Mesenchymal stem cell (in vitro differentiated cells and primary cell): ENCODE measurements around the gene BBIP1.
A peak's percentile ranks its signal among the peaks of the same experiment; 100 is the strongest.

Experiments used
- DNase-seq: peaks from one replicate; pipeline ENCODE4 v3.0.0-alpha.2; 2013
- H2AFZ ChIP-seq: one replicate; pipeline ENCODE4 v1.6.1; 2013; ENCODE audit warnings: low read depth, mild to moderate bottlenecking, control low read depth, inconsistent platforms, low read length, moderate library complexity
- H2AK5ac ChIP-seq: 2 replicates; pipeline ENCODE4 v1.6.1; 2013; ENCODE audit warnings: low read length, moderate library complexity, mild to moderate bottlenecking, inconsistent platforms; ENCODE audit not compliant: severe bottlenecking
- H2BK120ac ChIP-seq: one replicate; pipeline ENCODE4 v1.6.1; 2013; ENCODE audit warnings: low read depth, mild to moderate bottlenecking, inconsistent platforms, low read length, moderate library complexity
- H2BK12ac ChIP-seq, 2 experiments: one replicate each; pipeline ENCODE4 v1.6.1; 2013; ENCODE audit warnings: inconsistent platforms in 2 of 2, low read length in 2 of 2, mild to moderate bottlenecking in 2 of 2, moderate library complexity in 2 of 2, control low read depth in 1 of 2
- H2BK15ac ChIP-seq: one replicate; pipeline ENCODE4 v1.6.1; 2013; ENCODE audit warnings: mild to moderate bottlenecking, low read depth, inconsistent platforms; ENCODE audit not compliant: poor library complexity, severe bottlenecking
- H2BK5ac ChIP-seq: 2 replicates; pipeline ENCODE4 v1.6.1; 2013; ENCODE audit warnings: low read depth, mild to moderate bottlenecking, low read length, control low read depth, inconsistent platforms; ENCODE audit not compliant: poor library complexity, severe bottlenecking
- H3K14ac ChIP-seq, 2 experiments: one replicate each; pipeline ENCODE4 v1.6.1; 2013; ENCODE audit warnings: inconsistent platforms in 2 of 2, low read length in 2 of 2, control low read depth in 1 of 2, mild to moderate bottlenecking in 1 of 2, moderate library complexity in 1 of 2
- H3K18ac ChIP-seq, 2 experiments: one replicate each; pipeline ENCODE4 v1.6.1; 2013; ENCODE audit warnings: inconsistent platforms in 2 of 2, low read length in 2 of 2, control low read depth in 1 of 2, low read depth in 1 of 2, mild to moderate bottlenecking in 1 of 2
- H3K23ac ChIP-seq, 2 experiments: one replicate each; pipeline ENCODE4 v1.6.1; 2013; ENCODE audit warnings: inconsistent platforms in 2 of 2, low read length in 2 of 2, mild to moderate bottlenecking in 2 of 2, moderate library complexity in 2 of 2, control low read depth in 1 of 2
- H3K27ac ChIP-seq: 2 replicates; pipeline ENCODE4 v1.5.1; 2013; ENCODE audit warnings: mild to moderate bottlenecking, moderate library complexity, low read length, control low read depth, inconsistent platforms; ENCODE audit not compliant: poor library complexity, severe bottlenecking
- H3K27me3 ChIP-seq, 2 experiments: 2 replicates each; pipeline versions ENCODE4 v1.6.1 to v1.7.0; 2013; ENCODE audit warnings: low read length in 2 of 2, mild to moderate bottlenecking in 2 of 2, moderate library complexity in 2 of 2, control low read depth in 1 of 2, inconsistent platforms in 1 of 2; ENCODE audit not compliant: control insufficient read depth in 1 of 2, insufficient read depth in 1 of 2
- H3K36me3 ChIP-seq, 2 experiments: 2 replicates each; pipeline versions ENCODE4 v1.6.1 to v1.7.0; 2013; ENCODE audit warnings: low read length in 2 of 2, control low read depth in 1 of 2, inconsistent platforms in 1 of 2, low read depth in 1 of 2, mild to moderate bottlenecking in 1 of 2; ENCODE audit not compliant: insufficient read depth in 2 of 2, control insufficient read depth in 1 of 2
- H3K4ac ChIP-seq, 2 experiments: one replicate each; pipeline ENCODE4 v1.6.1; 2013; ENCODE audit warnings: inconsistent platforms in 2 of 2, low read length in 2 of 2, mild to moderate bottlenecking in 2 of 2, moderate library complexity in 2 of 2, control low read depth in 1 of 2, low read depth in 1 of 2
- H3K4me1 ChIP-seq: 2 replicates; pipeline ENCODE4 v1.6.1; 2013; ENCODE audit warnings: low read depth, low read length, control low read depth; ENCODE audit not compliant: control insufficient read depth, insufficient read depth
- H3K4me2 ChIP-seq: 2 replicates; pipeline ENCODE4 v1.6.1; 2013; ENCODE audit warnings: low read length, mild to moderate bottlenecking, inconsistent platforms; ENCODE audit not compliant: poor library complexity, severe bottlenecking
- H3K4me3 ChIP-seq, 2 experiments: 2 replicates each; pipeline versions ENCODE4 v1.5.1 to v1.7.0; 2013; ENCODE audit warnings: low read length in 2 of 2, mild to moderate bottlenecking in 2 of 2, control low read depth in 1 of 2, low read depth in 1 of 2; ENCODE audit not compliant: insufficient read depth in 1 of 2
- H3K79me1 ChIP-seq: replicated peaks from 2 replicates; pipeline ENCODE4 v1.6.1; 2013; ENCODE audit warnings: mild to moderate bottlenecking, control low read depth, low read length, inconsistent platforms; ENCODE audit not compliant: poor library complexity, severe bottlenecking
- H3K9ac ChIP-seq: 2 replicates; pipeline ENCODE4 v1.7.0; 2013; ENCODE audit warnings: mild to moderate bottlenecking, low read length, moderate library complexity
- H3K9me3 ChIP-seq: 2 replicates; pipeline ENCODE4 v1.7.0; 2013; ENCODE audit warnings: mild to moderate bottlenecking, low read length; ENCODE audit not compliant: control insufficient read depth
- H4K8ac ChIP-seq: one replicate; pipeline ENCODE4 v1.6.1; 2013; ENCODE audit warnings: inconsistent platforms, mild to moderate bottlenecking, low read length, moderate library complexity
- H4K91ac ChIP-seq: one replicate; pipeline ENCODE4 v1.6.1; 2013; ENCODE audit warnings: mild to moderate bottlenecking, low read length, inconsistent platforms
- WGBS: methylation state at CpG from one replicate; pipeline ENCODE4 v1.1.7; 2013; ENCODE audit warnings: mixed read lengths; 5-methylcytosine and 5-hydroxymethylcytosine counted together

Gene BBIP1

GRCh38 chr10:110923856-110924493, 5.0 kb upstream of the BBIP1 start:
- Histone ChIP-seq H3K9me3 (no peaks in the 10 kb centered on the region), H3K18ac (no peak overlapping the region)
- 96% methylated on average over 1 of the region's 2 CpGs for WGBS

GRCh38 chr10:110919971-110920881, 1.2 kb upstream of the BBIP1 start:
- Histone ChIP-seq H3K18ac (peak overlapping the region; percentile 54 to 94), H3K4ac (peak overlapping the region in 1 of 2 experiments; percentile 60), H3K27ac (peak overlapping the region; percentile 69), H4K8ac (no peak overlapping the region), H3K27me3 (no peaks in the 10 kb centered on the region), H3K4me3 (peak overlapping the region; percentile 78 to 99), H2AFZ (no peak overlapping the region), H3K23ac (no peak overlapping the region), H2BK5ac (no peak overlapping the region), H2BK120ac (peak overlapping the region; percentile 73), H3K4me2 (peak overlapping the region; percentile 64), H2BK15ac (peak overlapping the region; percentile 95), H3K79me1 (peaks cover 2% of the 10 kb centered on the region), H2AK5ac (peak overlapping the region; percentile 9), H3K9me3 (no peaks in the 10 kb centered on the region), H3K14ac (peak overlapping the region in 1 of 2 experiments; percentile 94), H3K36me3 (no peaks in the 10 kb centered on the region), H4K91ac (no peak overlapping the region), H3K4me1 (peaks cover 3% of the 10 kb centered on the region), H2BK12ac (no peak overlapping the region), H3K9ac (peak overlapping the region; percentile 97)
- DNase-seq = peak; percentile 67
- 3% methylated on average over 29 of the region's 44 CpGs for WGBS

More at GRCh38 chr10:110923856-110924493, 5.0 kb upstream of the BBIP1 start:
- Histone ChIP-seq H2BK5ac (no peak overlapping the region), H3K4ac (no peak overlapping the region), H2BK120ac (no peak overlapping the region), H4K91ac (no peak overlapping the region), H3K4me1 (peaks cover 2% of the 10 kb centered on the region), H2AK5ac (no peak overlapping the region), H2BK15ac (no peak overlapping the region), H3K23ac (no peak overlapping the region), H3K79me1 (peaks cover 1% of the 10 kb centered on the region), H3K9ac (no peak overlapping the region), H3K4me3 (no peak overlapping the region), H3K4me2 (no peak overlapping the region), H2BK12ac (no peak overlapping the region), H2AFZ (no peak overlapping the region), H3K14ac (no peak overlapping the region), H4K8ac (no peak overlapping the region), H3K27ac (peak overlapping the region; percentile 51), H3K36me3 (no peaks in the 10 kb centered on the region), H3K27me3 (no peaks in the 10 kb centered on the region)
- DNase-seq = peak; percentile 14

GRCh38 chr10:110919349-110919931, 460 bp upstream of the BBIP1 start, which contains the start of gene SHOC2:
Gene SHOC2, plus strand, starts transcription at chr10:110919604. Its CDS starts 44,755 bp downstream, at chr10:110964359.
- peak within 1 kb of the TSS; percentile 95 for H2BK15ac ChIP-seq
- H3K9me3 ChIP-seq = no peaks in the 10 kb centered on the region
- H3K79me1 ChIP-seq = peaks cover 2% of the 10 kb centered on the region
- peak within 1 kb of the TSS; percentile 64 for H3K4me2 ChIP-seq
- H3K4me3 ChIP-seq = peak within 1 kb of the TSS; percentile 78 to 99
- peak within 1 kb of the TSS; percentile 97 for H2BK5ac ChIP-seq
- H4K91ac ChIP-seq = peak within 1 kb of the TSS; percentile 98
- no peak within 1 kb of the TSS for H3K23ac ChIP-seq
- peak within 1 kb of the TSS in 1 of 2 experiments; percentile 94 for H3K14ac ChIP-seq
- no peaks in the 10 kb centered on the region for H3K36me3 ChIP-seq
- H3K4ac ChIP-seq = peak within 1 kb of the TSS; percentile 89 to 94
- H3K27ac ChIP-seq = peak within 1 kb of the TSS; percentile 99
- H2AK5ac ChIP-seq = peak within 1 kb of the TSS; percentile 9
- H2AFZ ChIP-seq = peak within 1 kb of the TSS; percentile 51
- peak within 1 kb of the TSS; percentile 98 for H2BK120ac ChIP-seq
- peak within 1 kb of the TSS in 1 of 2 experiments; percentile 96 for H2BK12ac ChIP-seq
- H3K27me3 ChIP-seq = no peaks in the 10 kb centered on the region
- H3K9ac ChIP-seq = peak within 1 kb of the TSS; percentile 98
- H3K4me1 ChIP-seq = peaks cover 6% of the 10 kb centered on the region
- WGBS = 0% methylated on average over 27 of the region's 61 CpGs
- peak within 1 kb of the TSS; percentile 94 to 98 for H3K18ac ChIP-seq
- DNase-seq = no peak
- peak within 1 kb of the TSS; percentile 99 for H4K8ac ChIP-seq
